OCI-LY3 (cell line): Measurements from ENCODE around the gene BLM.

Source experiments
- H2AFZ ChIP-seq: fragments of 200-600, 300-600 bp; shearing (Covaris generic); 2 replicates; pipeline ENCODE4 v1.6.0; 2014; ENCODE audit warnings: antibody characterized with exemption, low read depth, low read length
- H3K27ac ChIP-seq: fragments of 200-600, 300-600 bp; sonication (generic); 2 replicates; pipeline ENCODE4 v1.5.1; 2014; ENCODE audit warnings: mild to moderate bottlenecking, low read length, moderate library complexity, mixed read lengths
- H3K27me3 ChIP-seq: fragments of 200-600, 300-600 bp; sonication (generic); 2 replicates; pipeline ENCODE4 v1.6.1; 2014; ENCODE audit warnings: low read depth, low read length, mixed read lengths
- H3K36me3 ChIP-seq: fragments of 200-600, 300-600 bp; sonication (generic); replicated peaks from 2 replicates; pipeline ENCODE3; 2014; ENCODE audit warnings: low read depth, low read length, mixed read lengths
- H3K4me1 ChIP-seq: fragments of 300-600, 200-600 bp; sonication (generic); 2 replicates; pipeline ENCODE4 v1.6.1; 2014; ENCODE audit warnings: low read length, mixed read lengths
- H3K4me2 ChIP-seq: fragments of 200-600, 300-600 bp; sonication (generic); 2 replicates; pipeline ENCODE4 v1.6.1; 2014; ENCODE audit warnings: low read length, mixed read lengths
- H3K4me3 ChIP-seq: fragments of 300-600, 200-600 bp; sonication (generic); 2 replicates; pipeline ENCODE4 v1.5.1; 2014; ENCODE audit warnings: antibody characterized with exemption, mild to moderate bottlenecking, low read length, moderate library complexity
- H3K79me2 ChIP-seq: fragments of 300-600, 200-600 bp; shearing (Covaris generic); 2 replicates; pipeline ENCODE4 v1.6.1; 2014; ENCODE audit warnings: mild to moderate bottlenecking, low read length, mixed read lengths
- H3K9ac ChIP-seq: fragments of 300-600, 200-600 bp; shearing (Covaris generic); 2 replicates; pipeline ENCODE4 v1.6.0; 2014; ENCODE audit warnings: mild to moderate bottlenecking, low read length, moderate library complexity
- H3K9me3 ChIP-seq: fragments of 200-600, 300-600 bp; shearing (Covaris generic); 2 replicates; pipeline ENCODE4 v1.6.1; 2014; ENCODE audit warnings: low read length, mixed read lengths; ENCODE audit not compliant: insufficient read depth
- H4K20me1 ChIP-seq: fragments of 200-600, 300-600 bp; sonication (generic); 2 replicates; pipeline ENCODE4 v1.6.1; 2016; ENCODE audit warnings: low read length, mixed read lengths; ENCODE audit not compliant: insufficient read depth
- EZH2phosphoT487 ChIP-seq: fragments of 200-600 bp; shearing (Covaris generic); IDR thresholded peaks from 2 replicates; pipeline ENCODE4 v1.6.1; 2018; ENCODE audit warnings: antibody characterized with exemption, mixed run types, low read depth
- TF ChIP-seq, protein P1 (sequence below): fragments of 200-600, 300-600 bp; sonication (generic); IDR thresholded peaks from 2 replicates; pipeline ENCODE4 v1.5.1; 2014; ENCODE audit warnings: antibody characterized with exemption, low read length, low read depth

Gene BLM

DNA sequence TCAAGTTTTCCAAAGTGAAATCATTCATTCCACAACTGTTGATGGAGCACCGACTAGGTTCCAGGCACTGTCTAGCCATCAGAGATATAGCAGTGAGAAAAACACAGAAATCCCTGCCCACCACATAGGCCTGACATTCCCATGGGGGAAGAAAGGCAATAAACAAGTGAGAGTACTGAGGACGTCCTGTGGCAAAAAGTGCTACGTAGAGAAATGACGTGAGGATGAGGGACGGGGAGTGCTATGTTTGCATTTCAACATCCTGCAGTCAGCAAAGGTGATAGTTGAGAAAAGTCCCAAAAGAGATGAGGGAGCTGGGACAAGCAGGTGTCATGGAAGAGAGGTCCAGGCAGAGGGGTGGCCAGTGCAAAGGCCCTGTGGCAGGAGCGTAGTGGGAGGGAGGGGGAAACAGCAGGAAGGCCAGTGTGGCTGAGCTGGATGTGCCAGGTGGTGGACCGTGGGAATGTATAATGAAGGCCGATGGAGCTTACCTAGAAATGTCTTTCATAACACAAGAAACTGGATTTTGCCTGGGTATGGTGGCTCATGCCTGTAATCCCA is 140.8 kb downstream of the BLM start:
- H3K9me3 ChIP-seq: no peaks in the 10 kb centered on the region
- no peak overlapping the region for H3K4me2 ChIP-seq
- H3K4me1 ChIP-seq: peaks cover 14% of the 10 kb centered on the region
- no peak for TF ChIP-seq EZH2phosphoT487
- TF ChIP-seq, protein P1, sequence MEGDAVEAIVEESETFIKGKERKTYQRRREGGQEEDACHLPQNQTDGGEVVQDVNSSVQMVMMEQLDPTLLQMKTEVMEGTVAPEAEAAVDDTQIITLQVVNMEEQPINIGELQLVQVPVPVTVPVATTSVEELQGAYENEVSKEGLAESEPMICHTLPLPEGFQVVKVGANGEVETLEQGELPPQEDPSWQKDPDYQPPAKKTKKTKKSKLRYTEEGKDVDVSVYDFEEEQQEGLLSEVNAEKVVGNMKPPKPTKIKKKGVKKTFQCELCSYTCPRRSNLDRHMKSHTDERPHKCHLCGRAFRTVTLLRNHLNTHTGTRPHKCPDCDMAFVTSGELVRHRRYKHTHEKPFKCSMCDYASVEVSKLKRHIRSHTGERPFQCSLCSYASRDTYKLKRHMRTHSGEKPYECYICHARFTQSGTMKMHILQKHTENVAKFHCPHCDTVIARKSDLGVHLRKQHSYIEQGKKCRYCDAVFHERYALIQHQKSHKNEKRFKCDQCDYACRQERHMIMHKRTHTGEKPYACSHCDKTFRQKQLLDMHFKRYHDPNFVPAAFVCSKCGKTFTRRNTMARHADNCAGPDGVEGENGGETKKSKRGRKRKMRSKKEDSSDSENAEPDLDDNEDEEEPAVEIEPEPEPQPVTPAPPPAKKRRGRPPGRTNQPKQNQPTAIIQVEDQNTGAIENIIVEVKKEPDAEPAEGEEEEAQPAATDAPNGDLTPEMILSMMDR: no peak
- H3K4me3 ChIP-seq: no peak overlapping the region
- H3K79me2 ChIP-seq: no peaks in the 10 kb centered on the region
- H3K9ac ChIP-seq: no peak overlapping the region
- H2AFZ ChIP-seq: no peak overlapping the region
- no peak overlapping the region for H3K27ac ChIP-seq
- H4K20me1 ChIP-seq: no peaks in the 10 kb centered on the region
- H3K27me3 ChIP-seq: 0 out of 2 replicates have a peak, but pooled peaks cover 3% of the 10 kb centered on the region
- H3K36me3 ChIP-seq: no peaks in the 10 kb centered on the region

DNA sequence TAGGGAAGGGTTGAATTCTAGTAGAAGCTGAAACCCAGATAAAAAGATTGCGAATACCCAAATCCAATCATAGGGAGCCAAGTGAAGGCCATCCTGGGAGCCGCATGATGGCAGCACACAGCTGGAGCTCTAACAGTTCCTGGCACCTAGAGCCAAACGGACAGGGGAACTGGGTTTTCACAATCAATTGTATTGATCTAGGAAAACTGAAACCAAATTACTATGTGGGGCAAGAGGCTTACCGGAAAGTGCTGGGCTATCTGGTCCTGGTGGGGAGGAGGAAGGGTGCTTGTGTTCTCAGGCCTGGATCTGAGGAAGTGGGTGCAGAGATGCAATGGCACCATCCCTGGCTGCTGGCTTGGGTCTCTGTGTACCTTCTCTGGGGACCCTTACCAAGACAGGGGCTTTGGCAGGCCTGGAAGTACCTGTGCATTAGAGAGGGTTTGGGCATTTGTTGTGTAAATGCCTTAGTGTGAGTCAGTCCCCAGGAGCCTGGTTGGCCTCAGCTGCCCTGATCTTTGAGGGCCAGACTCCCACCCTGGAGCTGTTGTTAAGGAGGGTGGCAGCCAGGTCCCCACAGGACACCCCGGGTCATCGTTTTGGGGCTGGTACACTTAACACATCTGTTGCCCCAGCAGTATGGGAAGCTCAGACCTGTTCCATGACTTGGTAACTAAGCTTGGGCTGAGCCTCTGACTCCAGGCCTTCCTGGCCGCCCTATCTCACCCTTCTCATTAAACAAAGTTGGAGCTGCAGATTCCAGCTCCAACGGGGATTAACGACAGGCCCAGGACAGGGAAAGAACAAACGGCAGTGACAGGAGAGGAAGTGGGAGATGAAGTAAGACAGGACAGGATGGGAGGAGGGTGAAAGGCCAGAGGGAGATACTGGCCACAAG is 142.3 kb downstream of the BLM start:
- Histone ChIP-seq H3K36me3 (no peaks in the 10 kb centered on the region), H3K79me2 (no peaks in the 10 kb centered on the region), H3K27me3 (no peaks in the 10 kb centered on the region), H3K27ac (no peak overlapping the region), H2AFZ (no peak overlapping the region), H3K9me3 (no peaks in the 10 kb centered on the region), H4K20me1 (no peaks in the 10 kb centered on the region), H3K4me3 (no peak overlapping the region), H3K4me2 (no peak overlapping the region), H3K4me1 (peaks cover 9% of the 10 kb centered on the region), H3K9ac (no peak overlapping the region)
- no peak for TF ChIP-seq EZH2phosphoT487
- TF ChIP-seq, protein P1: no peak

DNA sequence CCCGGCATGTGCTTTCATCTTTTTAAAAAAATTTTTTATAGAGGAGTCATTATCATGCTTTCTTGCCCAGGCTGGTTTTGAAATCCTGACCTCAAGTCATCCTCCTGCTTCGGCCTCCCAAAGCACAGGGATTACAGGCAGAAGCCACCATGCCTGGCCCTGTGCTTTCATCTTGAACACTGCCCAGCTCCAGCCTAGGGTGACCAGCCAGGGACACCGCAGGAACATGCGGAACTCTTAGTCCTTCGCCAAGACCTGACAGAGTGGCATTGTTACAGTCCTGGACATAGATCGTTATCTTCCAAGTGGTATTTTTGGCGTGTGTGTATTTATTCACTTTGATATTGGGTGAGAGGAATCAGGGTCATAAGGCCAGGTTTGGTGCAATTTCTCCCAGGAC is 143.3 kb downstream of the BLM start:
- Histone ChIP-seq H3K9ac (no peak overlapping the region), H3K4me2 (no peak overlapping the region), H3K4me3 (no peak overlapping the region), H4K20me1 (no peaks in the 10 kb centered on the region), H3K4me1 (peaks cover 6% of the 10 kb centered on the region), H3K27me3 (no peaks in the 10 kb centered on the region), H3K36me3 (no peaks in the 10 kb centered on the region), H3K27ac (no peak overlapping the region), H2AFZ (no peak overlapping the region), H3K9me3 (no peaks in the 10 kb centered on the region), H3K79me2 (no peaks in the 10 kb centered on the region)
- TF ChIP-seq, protein P1: no peak
- TF ChIP-seq EZH2phosphoT487: no peak

DNA sequence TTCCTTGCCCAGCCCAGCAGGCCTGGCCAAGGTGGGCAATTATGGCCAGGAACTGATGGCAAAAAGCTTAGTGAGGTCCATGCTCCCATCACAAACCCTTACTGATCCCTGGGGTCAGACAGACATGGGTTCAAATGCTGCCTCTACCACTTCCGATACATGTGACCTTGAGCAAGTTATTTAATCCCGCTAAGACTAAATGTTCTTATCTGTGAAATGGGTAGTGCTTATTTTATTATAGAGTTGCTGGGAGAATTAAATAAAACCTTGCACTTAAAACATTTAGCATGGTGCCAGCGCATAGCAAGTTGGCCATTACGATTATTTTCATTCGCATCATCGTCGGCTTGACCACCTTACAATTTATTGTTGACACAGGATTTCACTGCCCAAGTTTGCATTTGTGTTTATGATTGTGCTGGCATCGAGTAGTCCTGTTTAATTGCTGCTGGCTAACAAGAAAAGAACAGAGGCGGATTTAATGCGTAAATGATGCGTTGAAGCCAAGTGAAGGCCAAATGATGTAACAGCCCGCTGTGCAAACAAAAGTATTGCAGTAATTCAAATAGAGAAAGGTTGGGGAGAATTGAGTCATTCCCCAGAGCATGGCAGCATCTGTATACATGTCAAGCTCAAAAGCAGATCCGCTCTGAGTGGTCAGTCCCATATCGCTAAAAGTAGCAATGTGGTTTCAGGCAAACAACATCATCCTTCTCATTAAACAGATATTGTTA is 144.0 kb downstream of the BLM start:
- Histone ChIP-seq H3K27me3 (peaks cover 4% of the 10 kb centered on the region; the same call in 1 of the 2 replicates), H3K4me3 (no peak overlapping the region), H3K36me3 (no peaks in the 10 kb centered on the region), H3K4me1 (peaks cover 6% of the 10 kb centered on the region), H3K4me2 (no peak overlapping the region), H2AFZ (no peak overlapping the region), H3K27ac (no peak overlapping the region), H3K79me2 (no peaks in the 10 kb centered on the region), H4K20me1 (no peaks in the 10 kb centered on the region), H3K9ac (no peak overlapping the region), H3K9me3 (no peaks in the 10 kb centered on the region)
- TF ChIP-seq, protein P1: no peak
- TF ChIP-seq EZH2phosphoT487: no peak
